WTC11 (cell line): ENCODE measurements around the gene CSNK1E. TPM values are rescaled to one million over a fixed set of nuclear protein-coding genes. Genes with fewer than 3 reads are reported as not detected.

Experiments used
- ATAC-seq: fragments of 200-7000 bp; cut with Tn5 transposase; 2 replicates; pipeline ENCODE4 v1.10.0; 2021; ENCODE audit warnings: mild to moderate bottlenecking, moderate library complexity
- CTCF ChIA-PET: fragments of 300-600 bp; sonication (Branson Sonifier 250); formaldehyde crosslinking; loops from one replicate; lab custom pipeline; 2021; ENCODE audit warnings: antibody characterized with exemption; lab: Charles Lee
- POLR2A ChIA-PET: fragments of 350-600 bp; sonication (Branson Sonifier 250); formaldehyde crosslinking; loops from one replicate; lab custom pipeline; 2021; ENCODE audit warnings: antibody characterized with exemption; lab: Charles Lee
- DNase-seq: peaks from one replicate; pipeline ENCODE4 v3.0.0; 2021; ENCODE audit warnings: low spot score
- H3K27ac Mint-ChIP-seq: 2 replicates; pipeline ENCODE4 v1.8.0; 2021; ENCODE audit warnings: mixed read lengths
- H3K27me3 Mint-ChIP-seq: 2 replicates; pipeline ENCODE4 v1.8.0; 2021; ENCODE audit warnings: low read depth, mild to moderate bottlenecking, moderate library complexity, mixed read lengths
- H3K36me3 Mint-ChIP-seq: 2 replicates; pipeline ENCODE4 v1.8.0; 2021; ENCODE audit warnings: mixed read lengths
- H3K4me1 Mint-ChIP-seq: 2 replicates; pipeline ENCODE4 v1.8.0; 2022; ENCODE audit warnings: mixed read lengths
- H3K4me3 Mint-ChIP-seq: 2 replicates; pipeline ENCODE4 v1.8.0; 2021; ENCODE audit warnings: mild to moderate bottlenecking, moderate library complexity, mixed read lengths
- H3K9me3 Mint-ChIP-seq: 2 replicates; pipeline ENCODE4 v1.8.0; 2021; ENCODE audit warnings: mixed read lengths
- ATF1 ChIP-seq: sonication (generic); formaldehyde crosslinking; IDR thresholded peaks from 2 replicates; pipeline ENCODE4 v1.8.1; 2023; ENCODE audit warnings: mild to moderate bottlenecking, moderate library complexity, missing genetic modification reagents
- CBFB ChIP-seq: sonication (generic); formaldehyde crosslinking; IDR thresholded peaks from 2 replicates; pipeline ENCODE4 v1.8.1; 2022; ENCODE audit warnings: mild to moderate bottlenecking, low read depth, missing genetic modification reagents
- GRHL2 ChIP-seq: fragments of 250-450 bp; sonication (Bioruptor Pico); IDR thresholded peaks from 2 replicates; pipeline ENCODE4 v1.8.0; 2022; ENCODE audit warnings: mild to moderate bottlenecking, moderate library complexity; ENCODE audit not compliant: insufficient replicate concordance, severe bottlenecking
- HMGA2 ChIP-seq: fragments of 250-450 bp; sonication (Bioruptor Pico); IDR thresholded peaks from 2 replicates; pipeline ENCODE4 v1.4.0; 2021; ENCODE audit warnings: mild to moderate bottlenecking, moderate library complexity
- RELA ChIP-seq: sonication (generic); formaldehyde crosslinking; IDR thresholded peaks from 2 replicates; pipeline ENCODE4 v1.8.1; 2022; ENCODE audit warnings: missing genetic modification reagents, mild to moderate bottlenecking, borderline replicate concordance
- SMAD3 ChIP-seq: sonication (generic); formaldehyde crosslinking; IDR thresholded peaks from 2 replicates; pipeline ENCODE4 v1.8.0; 2022; ENCODE audit warnings: missing genetic modification reagents, mild to moderate bottlenecking, borderline replicate concordance
- TEAD4 ChIP-seq: sonication (generic); formaldehyde crosslinking; IDR thresholded peaks from 2 replicates; pipeline ENCODE4 v1.8.0; 2022; ENCODE audit warnings: mild to moderate bottlenecking, missing genetic modification reagents
- ZNF121 ChIP-seq: sonication (generic); formaldehyde crosslinking; IDR thresholded peaks from 2 replicates; pipeline ENCODE4 v1.8.0; 2023; ENCODE audit warnings: missing genetic modification reagents
- ZNF232 ChIP-seq: sonication (generic); formaldehyde crosslinking; IDR thresholded peaks from 2 replicates; pipeline ENCODE4 v1.8.0; 2022; ENCODE audit warnings: mild to moderate bottlenecking, missing genetic modification reagents
- ZNF396 ChIP-seq: fragments of 250-450 bp; sonication (Bioruptor Pico); IDR thresholded peaks from 2 replicates; pipeline ENCODE4 v1.8.0; 2021; ENCODE audit warnings: mild to moderate bottlenecking, moderate library complexity, borderline replicate concordance
- total RNA-seq: library from RNA; stranded (reverse); gene quantifications from 3 replicates; pipeline ENCODE4 v1.2.3, GENCODE V29; 2021
- TF ChIP-seq, protein P1 (sequence below): sonication (generic); formaldehyde crosslinking; IDR thresholded peaks from 2 replicates; pipeline ENCODE4 v1.8.0; 2022; ENCODE audit warnings: mild to moderate bottlenecking, missing genetic modification reagents
- TF ChIP-seq, protein P2 (sequence below): sonication (generic); formaldehyde crosslinking; conservative IDR thresholded peaks from 2 replicates; pipeline ENCODE4 v1.8.1; 2023; ENCODE audit warnings: mild to moderate bottlenecking, low read depth, missing genetic modification reagents, moderate library complexity
- TF ChIP-seq, protein P3 (sequence below): sonication (generic); formaldehyde crosslinking; IDR thresholded peaks from 2 replicates; pipeline ENCODE4 v1.8.1; 2023; ENCODE audit warnings: mild to moderate bottlenecking, moderate library complexity, missing genetic modification reagents
- TF ChIP-seq, protein P4 (sequence below): sonication (generic); formaldehyde crosslinking; IDR thresholded peaks from 2 replicates; pipeline ENCODE4 v1.8.0; 2023; ENCODE audit warnings: missing genetic modification reagents, mild to moderate bottlenecking, borderline replicate concordance
- TF ChIP-seq, protein P5 (sequence below): sonication (generic); formaldehyde crosslinking; IDR thresholded peaks from 2 replicates; pipeline ENCODE4 v1.8.0; 2022; ENCODE audit warnings: missing genetic modification reagents
- TF ChIP-seq, protein P6 (sequence below): sonication (generic); formaldehyde crosslinking; IDR thresholded peaks from 2 replicates; pipeline ENCODE4 v1.8.1; 2023; ENCODE audit warnings: mild to moderate bottlenecking, missing genetic modification reagents, moderate library complexity
- TF ChIP-seq, protein P7 (sequence below): sonication (generic); formaldehyde crosslinking; IDR thresholded peaks from 2 replicates; pipeline ENCODE4 v1.8.0; 2022; ENCODE audit warnings: mild to moderate bottlenecking, missing genetic modification reagents
- TF ChIP-seq, protein P8 (sequence below): fragments of 250-450 bp; sonication (Bioruptor Pico); IDR thresholded peaks from 2 replicates; pipeline ENCODE4 v1.9.0; 2021; ENCODE audit warnings: mild to moderate bottlenecking

Gene CSNK1E
- total RNA-seq, 1 experiment from 2014 or later: 265 TPM

DNA sequence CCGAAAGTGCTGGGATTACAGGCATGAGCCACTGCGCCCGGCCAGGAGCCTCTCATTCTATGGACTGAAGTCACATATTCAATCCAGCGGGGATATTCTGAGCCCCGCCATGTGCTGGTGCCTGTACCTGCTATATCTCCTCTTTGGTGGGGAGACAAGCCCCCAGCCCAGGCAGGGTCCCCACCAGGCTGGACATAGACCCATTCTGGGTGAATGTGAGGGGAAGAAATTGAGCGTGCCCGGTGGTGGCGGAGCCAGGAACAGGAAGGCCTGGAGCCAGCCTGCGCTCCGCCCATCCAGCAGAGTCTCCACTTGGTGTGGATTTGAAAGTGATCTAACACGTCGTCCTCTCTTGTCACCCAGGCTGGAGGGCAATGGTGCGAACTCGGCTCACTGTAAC is 38.0 kb upstream of the CSNK1E start:
- no peak overlapping the region for H3K27ac Mint-ChIP-seq
- H3K36me3 Mint-ChIP-seq: peaks cover 31% of the 10 kb centered on the region
- ATAC-seq: no peak
- TF ChIP-seq, protein P1, sequence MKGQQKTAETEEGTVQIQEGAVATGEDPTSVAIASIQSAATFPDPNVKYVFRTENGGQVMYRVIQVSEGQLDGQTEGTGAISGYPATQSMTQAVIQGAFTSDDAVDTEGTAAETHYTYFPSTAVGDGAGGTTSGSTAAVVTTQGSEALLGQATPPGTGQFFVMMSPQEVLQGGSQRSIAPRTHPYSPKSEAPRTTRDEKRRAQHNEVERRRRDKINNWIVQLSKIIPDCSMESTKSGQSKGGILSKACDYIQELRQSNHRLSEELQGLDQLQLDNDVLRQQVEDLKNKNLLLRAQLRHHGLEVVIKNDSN (CRISPR knock-in tag): no peak
- TF ChIP-seq SMAD3 (CRISPR knock-in tag) (no peak), GRHL2 (CRISPR knock-in tag) (no peak), RELA (CRISPR knock-in tag) (no peak), HMGA2 (CRISPR knock-in tag) (no peak), TEAD4 (CRISPR knock-in tag) (no peak), CBFB (CRISPR knock-in tag) (no peak), ZNF121 (no peak), ATF1 (CRISPR knock-in tag) (no peak), ZNF232 (CRISPR knock-in tag) (no peak), ZNF396 (CRISPR knock-in tag) (no peak)
- TF ChIP-seq, protein P2, sequence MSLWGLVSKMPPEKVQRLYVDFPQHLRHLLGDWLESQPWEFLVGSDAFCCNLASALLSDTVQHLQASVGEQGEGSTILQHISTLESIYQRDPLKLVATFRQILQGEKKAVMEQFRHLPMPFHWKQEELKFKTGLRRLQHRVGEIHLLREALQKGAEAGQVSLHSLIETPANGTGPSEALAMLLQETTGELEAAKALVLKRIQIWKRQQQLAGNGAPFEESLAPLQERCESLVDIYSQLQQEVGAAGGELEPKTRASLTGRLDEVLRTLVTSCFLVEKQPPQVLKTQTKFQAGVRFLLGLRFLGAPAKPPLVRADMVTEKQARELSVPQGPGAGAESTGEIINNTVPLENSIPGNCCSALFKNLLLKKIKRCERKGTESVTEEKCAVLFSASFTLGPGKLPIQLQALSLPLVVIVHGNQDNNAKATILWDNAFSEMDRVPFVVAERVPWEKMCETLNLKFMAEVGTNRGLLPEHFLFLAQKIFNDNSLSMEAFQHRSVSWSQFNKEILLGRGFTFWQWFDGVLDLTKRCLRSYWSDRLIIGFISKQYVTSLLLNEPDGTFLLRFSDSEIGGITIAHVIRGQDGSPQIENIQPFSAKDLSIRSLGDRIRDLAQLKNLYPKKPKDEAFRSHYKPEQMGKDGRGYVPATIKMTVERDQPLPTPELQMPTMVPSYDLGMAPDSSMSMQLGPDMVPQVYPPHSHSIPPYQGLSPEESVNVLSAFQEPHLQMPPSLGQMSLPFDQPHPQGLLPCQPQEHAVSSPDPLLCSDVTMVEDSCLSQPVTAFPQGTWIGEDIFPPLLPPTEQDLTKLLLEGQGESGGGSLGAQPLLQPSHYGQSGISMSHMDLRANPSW (CRISPR knock-in tag): no peak
- TF ChIP-seq, protein P3, sequence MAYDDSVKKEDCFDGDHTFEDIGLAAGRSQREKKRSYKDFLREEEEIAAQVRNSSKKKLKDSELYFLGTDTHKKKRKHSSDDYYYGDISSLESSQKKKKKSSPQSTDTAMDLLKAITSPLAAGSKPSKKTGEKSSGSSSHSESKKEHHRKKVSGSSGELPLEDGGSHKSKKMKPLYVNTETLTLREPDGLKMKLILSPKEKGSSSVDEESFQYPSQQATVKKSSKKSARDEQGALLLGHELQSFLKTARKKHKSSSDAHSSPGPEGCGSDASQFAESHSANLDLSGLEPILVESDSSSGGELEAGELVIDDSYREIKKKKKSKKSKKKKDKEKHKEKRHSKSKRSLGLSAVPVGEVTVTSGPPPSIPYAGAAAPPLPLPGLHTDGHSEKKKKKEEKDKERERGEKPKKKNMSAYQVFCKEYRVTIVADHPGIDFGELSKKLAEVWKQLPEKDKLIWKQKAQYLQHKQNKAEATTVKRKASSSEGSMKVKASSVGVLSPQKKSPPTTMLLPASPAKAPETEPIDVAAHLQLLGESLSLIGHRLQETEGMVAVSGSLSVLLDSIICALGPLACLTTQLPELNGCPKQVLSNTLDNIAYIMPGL: no peak
- TF ChIP-seq, protein P4, sequence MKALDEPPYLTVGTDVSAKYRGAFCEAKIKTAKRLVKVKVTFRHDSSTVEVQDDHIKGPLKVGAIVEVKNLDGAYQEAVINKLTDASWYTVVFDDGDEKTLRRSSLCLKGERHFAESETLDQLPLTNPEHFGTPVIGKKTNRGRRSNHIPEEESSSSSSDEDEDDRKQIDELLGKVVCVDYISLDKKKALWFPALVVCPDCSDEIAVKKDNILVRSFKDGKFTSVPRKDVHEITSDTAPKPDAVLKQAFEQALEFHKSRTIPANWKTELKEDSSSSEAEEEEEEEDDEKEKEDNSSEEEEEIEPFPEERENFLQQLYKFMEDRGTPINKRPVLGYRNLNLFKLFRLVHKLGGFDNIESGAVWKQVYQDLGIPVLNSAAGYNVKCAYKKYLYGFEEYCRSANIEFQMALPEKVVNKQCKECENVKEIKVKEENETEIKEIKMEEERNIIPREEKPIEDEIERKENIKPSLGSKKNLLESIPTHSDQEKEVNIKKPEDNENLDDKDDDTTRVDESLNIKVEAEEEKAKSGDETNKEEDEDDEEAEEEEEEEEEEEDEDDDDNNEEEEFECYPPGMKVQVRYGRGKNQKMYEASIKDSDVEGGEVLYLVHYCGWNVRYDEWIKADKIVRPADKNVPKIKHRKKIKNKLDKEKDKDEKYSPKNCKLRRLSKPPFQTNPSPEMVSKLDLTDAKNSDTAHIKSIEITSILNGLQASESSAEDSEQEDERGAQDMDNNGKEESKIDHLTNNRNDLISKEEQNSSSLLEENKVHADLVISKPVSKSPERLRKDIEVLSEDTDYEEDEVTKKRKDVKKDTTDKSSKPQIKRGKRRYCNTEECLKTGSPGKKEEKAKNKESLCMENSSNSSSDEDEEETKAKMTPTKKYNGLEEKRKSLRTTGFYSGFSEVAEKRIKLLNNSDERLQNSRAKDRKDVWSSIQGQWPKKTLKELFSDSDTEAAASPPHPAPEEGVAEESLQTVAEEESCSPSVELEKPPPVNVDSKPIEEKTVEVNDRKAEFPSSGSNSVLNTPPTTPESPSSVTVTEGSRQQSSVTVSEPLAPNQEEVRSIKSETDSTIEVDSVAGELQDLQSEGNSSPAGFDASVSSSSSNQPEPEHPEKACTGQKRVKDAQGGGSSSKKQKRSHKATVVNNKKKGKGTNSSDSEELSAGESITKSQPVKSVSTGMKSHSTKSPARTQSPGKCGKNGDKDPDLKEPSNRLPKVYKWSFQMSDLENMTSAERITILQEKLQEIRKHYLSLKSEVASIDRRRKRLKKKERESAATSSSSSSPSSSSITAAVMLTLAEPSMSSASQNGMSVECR: no peak
- TF ChIP-seq, protein P5, sequence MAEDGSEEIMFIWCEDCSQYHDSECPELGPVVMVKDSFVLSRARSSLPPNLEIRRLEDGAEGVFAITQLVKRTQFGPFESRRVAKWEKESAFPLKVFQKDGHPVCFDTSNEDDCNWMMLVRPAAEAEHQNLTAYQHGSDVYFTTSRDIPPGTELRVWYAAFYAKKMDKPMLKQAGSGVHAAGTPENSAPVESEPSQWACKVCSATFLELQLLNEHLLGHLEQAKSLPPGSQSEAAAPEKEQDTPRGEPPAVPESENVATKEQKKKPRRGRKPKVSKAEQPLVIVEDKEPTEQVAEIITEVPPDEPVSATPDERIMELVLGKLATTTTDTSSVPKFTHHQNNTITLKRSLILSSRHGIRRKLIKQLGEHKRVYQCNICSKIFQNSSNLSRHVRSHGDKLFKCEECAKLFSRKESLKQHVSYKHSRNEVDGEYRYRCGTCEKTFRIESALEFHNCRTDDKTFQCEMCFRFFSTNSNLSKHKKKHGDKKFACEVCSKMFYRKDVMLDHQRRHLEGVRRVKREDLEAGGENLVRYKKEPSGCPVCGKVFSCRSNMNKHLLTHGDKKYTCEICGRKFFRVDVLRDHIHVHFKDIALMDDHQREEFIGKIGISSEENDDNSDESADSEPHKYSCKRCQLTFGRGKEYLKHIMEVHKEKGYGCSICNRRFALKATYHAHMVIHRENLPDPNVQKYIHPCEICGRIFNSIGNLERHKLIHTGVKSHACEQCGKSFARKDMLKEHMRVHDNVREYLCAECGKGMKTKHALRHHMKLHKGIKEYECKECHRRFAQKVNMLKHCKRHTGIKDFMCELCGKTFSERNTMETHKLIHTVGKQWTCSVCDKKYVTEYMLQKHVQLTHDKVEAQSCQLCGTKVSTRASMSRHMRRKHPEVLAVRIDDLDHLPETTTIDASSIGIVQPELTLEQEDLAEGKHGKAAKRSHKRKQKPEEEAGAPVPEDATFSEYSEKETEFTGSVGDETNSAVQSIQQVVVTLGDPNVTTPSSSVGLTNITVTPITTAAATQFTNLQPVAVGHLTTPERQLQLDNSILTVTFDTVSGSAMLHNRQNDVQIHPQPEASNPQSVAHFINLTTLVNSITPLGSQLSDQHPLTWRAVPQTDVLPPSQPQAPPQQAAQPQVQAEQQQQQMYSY: no peak
- TF ChIP-seq, protein P6, sequence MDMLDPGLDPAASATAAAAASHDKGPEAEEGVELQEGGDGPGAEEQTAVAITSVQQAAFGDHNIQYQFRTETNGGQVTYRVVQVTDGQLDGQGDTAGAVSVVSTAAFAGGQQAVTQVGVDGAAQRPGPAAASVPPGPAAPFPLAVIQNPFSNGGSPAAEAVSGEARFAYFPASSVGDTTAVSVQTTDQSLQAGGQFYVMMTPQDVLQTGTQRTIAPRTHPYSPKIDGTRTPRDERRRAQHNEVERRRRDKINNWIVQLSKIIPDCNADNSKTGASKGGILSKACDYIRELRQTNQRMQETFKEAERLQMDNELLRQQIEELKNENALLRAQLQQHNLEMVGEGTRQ: no peak
- TF ChIP-seq, protein P7, sequence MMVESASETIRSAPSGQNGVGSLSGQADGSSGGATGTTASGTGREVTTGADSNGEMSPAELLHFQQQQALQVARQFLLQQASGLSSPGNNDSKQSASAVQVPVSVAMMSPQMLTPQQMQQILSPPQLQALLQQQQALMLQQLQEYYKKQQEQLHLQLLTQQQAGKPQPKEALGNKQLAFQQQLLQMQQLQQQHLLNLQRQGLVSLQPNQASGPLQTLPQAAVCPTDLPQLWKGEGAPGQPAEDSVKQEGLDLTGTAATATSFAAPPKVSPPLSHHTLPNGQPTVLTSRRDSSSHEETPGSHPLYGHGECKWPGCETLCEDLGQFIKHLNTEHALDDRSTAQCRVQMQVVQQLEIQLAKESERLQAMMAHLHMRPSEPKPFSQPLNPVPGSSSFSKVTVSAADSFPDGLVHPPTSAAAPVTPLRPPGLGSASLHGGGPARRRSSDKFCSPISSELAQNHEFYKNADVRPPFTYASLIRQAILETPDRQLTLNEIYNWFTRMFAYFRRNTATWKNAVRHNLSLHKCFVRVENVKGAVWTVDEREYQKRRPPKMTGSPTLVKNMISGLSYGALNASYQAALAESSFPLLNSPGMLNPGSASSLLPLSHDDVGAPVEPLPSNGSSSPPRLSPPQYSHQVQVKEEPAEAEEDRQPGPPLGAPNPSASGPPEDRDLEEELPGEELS: no peak
- TF ChIP-seq, protein P8, sequence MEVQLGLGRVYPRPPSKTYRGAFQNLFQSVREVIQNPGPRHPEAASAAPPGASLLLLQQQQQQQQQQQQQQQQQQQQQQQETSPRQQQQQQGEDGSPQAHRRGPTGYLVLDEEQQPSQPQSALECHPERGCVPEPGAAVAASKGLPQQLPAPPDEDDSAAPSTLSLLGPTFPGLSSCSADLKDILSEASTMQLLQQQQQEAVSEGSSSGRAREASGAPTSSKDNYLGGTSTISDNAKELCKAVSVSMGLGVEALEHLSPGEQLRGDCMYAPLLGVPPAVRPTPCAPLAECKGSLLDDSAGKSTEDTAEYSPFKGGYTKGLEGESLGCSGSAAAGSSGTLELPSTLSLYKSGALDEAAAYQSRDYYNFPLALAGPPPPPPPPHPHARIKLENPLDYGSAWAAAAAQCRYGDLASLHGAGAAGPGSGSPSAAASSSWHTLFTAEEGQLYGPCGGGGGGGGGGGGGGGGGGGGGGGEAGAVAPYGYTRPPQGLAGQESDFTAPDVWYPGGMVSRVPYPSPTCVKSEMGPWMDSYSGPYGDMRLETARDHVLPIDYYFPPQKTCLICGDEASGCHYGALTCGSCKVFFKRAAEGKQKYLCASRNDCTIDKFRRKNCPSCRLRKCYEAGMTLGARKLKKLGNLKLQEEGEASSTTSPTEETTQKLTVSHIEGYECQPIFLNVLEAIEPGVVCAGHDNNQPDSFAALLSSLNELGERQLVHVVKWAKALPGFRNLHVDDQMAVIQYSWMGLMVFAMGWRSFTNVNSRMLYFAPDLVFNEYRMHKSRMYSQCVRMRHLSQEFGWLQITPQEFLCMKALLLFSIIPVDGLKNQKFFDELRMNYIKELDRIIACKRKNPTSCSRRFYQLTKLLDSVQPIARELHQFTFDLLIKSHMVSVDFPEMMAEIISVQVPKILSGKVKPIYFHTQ (CRISPR knock-in tag): no peak

More for the DNA sequence above, 38.0 kb upstream of the CSNK1E start:
- DNase-seq: no peak
- ChIA-PET POLR2A (interaction anchor here (0.8 kb wide), 1 partner anchor 41 kb away, joined by 3 read pairs; no protein-coding TSS in a partner anchor), CTCF (interaction anchor here (1.4 kb wide), 1 partner anchor 19 kb away, joined by 4 read pairs; no protein-coding TSS in a partner anchor)
- no peaks in the 10 kb centered on the region for H3K27me3 Mint-ChIP-seq
- no peaks in the 10 kb centered on the region for H3K9me3 Mint-ChIP-seq
- H3K4me3 Mint-ChIP-seq: no peak overlapping the region
- peaks cover 38% of the 10 kb centered on the region for H3K4me1 Mint-ChIP-seq
